GM19023 (cell line): ENCODE results near the gene UBE2A.

ENCODE experiments used
- ATAC-seq: cut with Tn5 transposase; IDR thresholded peaks from one replicate; pipeline ENCODE4 v1.9.1; 2021; ENCODE audit warnings: mild to moderate bottlenecking, moderate library complexity; ENCODE audit not compliant: unreplicated experiment

UBE2A gene

GRCh38 chrX:119574394-119575266 lies at the start of gene UBE2A:
Gene UBE2A, plus strand, starts transcription at chrX:119574563. Its CDS starts 149 bp downstream, at chrX:119574712.
- ATAC-seq, result peak; percentile 62

- ATAC-seq, result no peak
These were observed 44.8 kb upstream of the UBE2A start for GRCh38 chrX:119529345-119530276.

GRCh38 chrX:119537487-119537886 lies 36.9 kb upstream of the UBE2A start:
- no peak for ATAC-seq

- ATAC-seq, result no peak
These were observed 34.5 kb upstream of the UBE2A start for GRCh38 chrX:119539872-119540271.

- ATAC-seq, result no peak
These were observed 33.2 kb upstream of the UBE2A start for GRCh38 chrX:119541188-119541587.

GRCh38 chrX:119549327-119550016 lies 24.9 kb upstream of the UBE2A start:
- no peak for ATAC-seq

- ATAC-seq, result no peak
These were observed 21.9 kb upstream of the UBE2A start for GRCh38 chrX:119552508-119552907.

- ATAC-seq, result peak; percentile 86
These were observed 9.2 kb upstream of the UBE2A start, which contains the start of gene STEEP1 for GRCh38 chrX:119565107-119565663. Gene STEEP1, minus strand, starts transcription at chrX:119565409. Its CDS starts 54 bp downstream, at chrX:119565355.

- ATAC-seq, result no peak
These were observed 4.0 kb upstream of the UBE2A start for GRCh38 chrX:119570351-119570835.

GRCh38 chrX:119573222-119573621 lies 1.1 kb upstream of the UBE2A start:
- ATAC-seq, result no peak

- peak; percentile 88 for ATAC-seq
These were observed 446 bp upstream of the UBE2A start for GRCh38 chrX:119573840-119574393.

- no peak for ATAC-seq
These were observed 5.1 kb downstream of the UBE2A start for GRCh38 chrX:119579414-119579813.

- no peak for ATAC-seq
These were observed 9.2 kb downstream of the UBE2A start for GRCh38 chrX:119583431-119584059.

GRCh38 chrX:119589810-119590209 lies 15.4 kb downstream of the UBE2A start:
- no peak for ATAC-seq

- no peak for ATAC-seq
These were observed 28.4 kb downstream of the UBE2A start for GRCh38 chrX:119602701-119603255.

- ATAC-seq, result no peak
These were observed 30.6 kb downstream of the UBE2A start for GRCh38 chrX:119604766-119605463.

- peak; percentile 33 for ATAC-seq
These were observed 31.3 kb downstream of the UBE2A start for GRCh38 chrX:119605464-119606279.
